H9 (cell line): ENCODE measurements around the gene CRYBB1. TPM values are rescaled to one million over a fixed set of nuclear protein-coding genes. Genes with fewer than 3 reads are reported as not detected.

Experiments
- DNase-seq: peaks from one replicate; pipeline ENCODE4 v3.0.0-alpha.2; 2017
- H2AFZ ChIP-seq: one replicate; pipeline ENCODE4 v1.6.1; 2013; ENCODE audit warnings: mild to moderate bottlenecking, low read length, control low read depth, moderate library complexity
- H2AK5ac ChIP-seq: 2 replicates; pipeline ENCODE4 v1.6.1; 2013; ENCODE audit warnings: low read length, control low read depth, mixed read lengths; ENCODE audit not compliant: insufficient read length
- H2BK120ac ChIP-seq: one replicate; pipeline ENCODE4 v1.6.1; 2013; ENCODE audit warnings: low read depth, mild to moderate bottlenecking, low read length, control low read depth, inconsistent platforms; ENCODE audit not compliant: poor library complexity, severe bottlenecking
- H2BK12ac ChIP-seq: 2 replicates; pipeline ENCODE4 v1.6.1; 2013; ENCODE audit warnings: low read length, control low read depth, mixed read lengths, low read depth; ENCODE audit not compliant: insufficient read length
- H2BK15ac ChIP-seq: 2 replicates; pipeline ENCODE4 v1.6.1; 2013; ENCODE audit warnings: low read depth, low read length, control low read depth
- H2BK20ac ChIP-seq: one replicate; pipeline ENCODE4 v1.6.1; 2013; ENCODE audit warnings: low read depth, mild to moderate bottlenecking, low read length, control low read depth, inconsistent platforms; ENCODE audit not compliant: poor library complexity, severe bottlenecking
- H2BK5ac ChIP-seq: 2 replicates; pipeline ENCODE4 v1.6.1; 2013; ENCODE audit warnings: low read length, control low read depth, mixed read lengths; ENCODE audit not compliant: insufficient read length
- H3K14ac ChIP-seq: 2 replicates; pipeline ENCODE4 v1.6.1; 2013; ENCODE audit warnings: low read length, control low read depth; ENCODE audit not compliant: insufficient read depth
- H3K18ac ChIP-seq: 2 replicates; pipeline ENCODE4 v1.6.1; 2013; ENCODE audit warnings: low read depth, mild to moderate bottlenecking, mixed read lengths, low read length, control low read depth; ENCODE audit not compliant: insufficient read length
- H3K23ac ChIP-seq: 2 replicates; pipeline ENCODE4 v1.6.1; 2013; ENCODE audit warnings: low read length, control low read depth, mixed read lengths, low read depth; ENCODE audit not compliant: insufficient read length
- H3K23me2 ChIP-seq: 2 replicates; pipeline ENCODE4 v1.6.1; 2013; ENCODE audit warnings: low read depth, mild to moderate bottlenecking, mixed read lengths, low read length, control low read depth; ENCODE audit not compliant: insufficient read length, poor library complexity, severe bottlenecking
- H3K27ac ChIP-seq: 2 replicates; pipeline ENCODE4 v1.5.1; 2013; ENCODE audit warnings: low read length, control low read depth, mixed read lengths, low read depth; ENCODE audit not compliant: insufficient read length
- H3K27me3 ChIP-seq: 2 replicates; pipeline ENCODE4 v1.6.1; 2013; ENCODE audit warnings: low read length, control low read depth, inconsistent platforms; ENCODE audit not compliant: insufficient read depth
- H3K4ac ChIP-seq: 2 replicates; pipeline ENCODE4 v1.6.1; 2013; ENCODE audit warnings: low read depth, mild to moderate bottlenecking, control low read depth, inconsistent platforms, low read length, moderate library complexity
- H3K4me1 ChIP-seq: 2 replicates; pipeline ENCODE4 v1.6.1; 2013; ENCODE audit warnings: low read length, control low read depth, inconsistent platforms; ENCODE audit not compliant: insufficient read depth
- H3K4me2 ChIP-seq: 2 replicates; pipeline ENCODE4 v1.6.1; 2013; ENCODE audit warnings: low read length, control low read depth, mixed read lengths; ENCODE audit not compliant: insufficient read length, insufficient read depth
- H3K56ac ChIP-seq: 2 replicates; pipeline ENCODE4 v1.6.1; 2013; ENCODE audit warnings: low read depth, mild to moderate bottlenecking, mixed read lengths, low read length, control low read depth; ENCODE audit not compliant: insufficient read length
- H3K79me1 ChIP-seq: 2 replicates; pipeline ENCODE4 v1.6.1; 2013; ENCODE audit warnings: low read depth, mild to moderate bottlenecking, moderate library complexity, low read length, control low read depth, inconsistent platforms; ENCODE audit not compliant: insufficient read depth, poor library complexity, severe bottlenecking
- H3K79me2 ChIP-seq: 2 replicates; pipeline ENCODE4 v1.6.1; 2013; ENCODE audit warnings: low read length, control low read depth, inconsistent platforms; ENCODE audit not compliant: insufficient read depth
- H3K9ac ChIP-seq: 2 replicates; pipeline ENCODE4 v1.6.1; 2013; ENCODE audit warnings: low read length, control low read depth, mixed read lengths; ENCODE audit not compliant: insufficient read length; ENCODE audit errors: extremely low read depth
- H3K9me3 ChIP-seq: one replicate; pipeline ENCODE4 v1.6.1; 2013; ENCODE audit warnings: low read depth, low read length, inconsistent platforms; ENCODE audit not compliant: control insufficient read depth
- H3T11ph ChIP-seq: one replicate; pipeline ENCODE4 v1.6.1; 2013; ENCODE audit warnings: mild to moderate bottlenecking, low read length, control low read depth, inconsistent platforms
- H4K20me1 ChIP-seq: one replicate; pipeline ENCODE4 v1.6.1; 2013; ENCODE audit not compliant: control insufficient read depth, insufficient read length, insufficient read depth
- H4K5ac ChIP-seq: 2 replicates; pipeline ENCODE4 v1.6.1; 2013; ENCODE audit warnings: low read depth, mild to moderate bottlenecking, mixed read lengths, low read length, control low read depth; ENCODE audit not compliant: insufficient read length
- H4K8ac ChIP-seq: replicated peaks from 2 replicates; pipeline ENCODE4 v1.6.1; 2013; ENCODE audit warnings: low read length, control low read depth, mixed read lengths, low read depth; ENCODE audit not compliant: insufficient read length
- H4K91ac ChIP-seq: 2 replicates; pipeline ENCODE4 v1.6.1; 2013; ENCODE audit warnings: low read depth, mild to moderate bottlenecking, moderate library complexity, mixed read lengths, low read length, control low read depth; ENCODE audit not compliant: insufficient read length
- H3K27ac Mint-ChIP-seq, 3 experiments: 2 replicates in 2 of 3; 3 replicates in 1 of 3; pipeline ENCODE4 v1.8.0; 2020 to 2021; ENCODE audit warnings: mixed read lengths in 3 of 3, mild to moderate bottlenecking in 1 of 3, moderate library complexity in 1 of 3
- H3K27me3 Mint-ChIP-seq: 2 replicates; pipeline ENCODE4 v1.8.0; 2021; ENCODE audit warnings: low read depth, mild to moderate bottlenecking, moderate library complexity, mixed read lengths
- H3K36me3 Mint-ChIP-seq, 3 experiments: 2 replicates in 2 of 3; 3 replicates in 1 of 3; pipeline ENCODE4 v1.8.0; 2020 to 2021; ENCODE audit warnings: low read depth in 3 of 3, mixed read lengths in 3 of 3; ENCODE audit not compliant: insufficient read depth in 1 of 3
- H3K4me1 Mint-ChIP-seq, 2 experiments: 2 replicates each; pipeline ENCODE4 v1.8.0; 2020; ENCODE audit warnings: mixed read lengths in 2 of 2
- H3K4me3 Mint-ChIP-seq, 2 experiments: 2 replicates in 1 of 2; 3 replicates in 1 of 2; pipeline ENCODE4 v1.8.0; 2020 to 2021; ENCODE audit warnings: mild to moderate bottlenecking in 2 of 2, mixed read lengths in 2 of 2, moderate library complexity in 1 of 2
- H3K9me3 Mint-ChIP-seq, 2 experiments: 2 replicates in 1 of 2; 3 replicates in 1 of 2; pipeline ENCODE4 v1.8.0; 2020; ENCODE audit warnings: mild to moderate bottlenecking in 2 of 2, mixed read lengths in 2 of 2, moderate library complexity in 1 of 2
- CTCF ChIP-seq: fragments of 200-600 bp; sonication (generic); conservative IDR thresholded peaks from 3 replicates; pipeline ENCODE4 v1.8.0; 2021; ENCODE audit warnings: antibody characterized with exemption, mild to moderate bottlenecking
- WGBS: extraction: QIAGEN DNeasy Blood & Tissue Kit; methylation state at CpG from one replicate; pipeline ENCODE4 v1.1.7; 2013; ENCODE audit warnings: missing lambda C conversion rate, low lambda C conversion rate, mixed read lengths; ENCODE audit not compliant: insufficient read length; ENCODE audit errors: extremely low coverage; 5-methylcytosine and 5-hydroxymethylcytosine counted together
- total RNA-seq: library from RNA; stranded (reverse); gene quantifications from 2 replicates; pipeline ENCODE4 v1.2.1, GENCODE V29; 2021

The CRYBB1 gene
- total RNA-seq, 1 experiment from 2014 or later, result 5.4 TPM

DNA sequence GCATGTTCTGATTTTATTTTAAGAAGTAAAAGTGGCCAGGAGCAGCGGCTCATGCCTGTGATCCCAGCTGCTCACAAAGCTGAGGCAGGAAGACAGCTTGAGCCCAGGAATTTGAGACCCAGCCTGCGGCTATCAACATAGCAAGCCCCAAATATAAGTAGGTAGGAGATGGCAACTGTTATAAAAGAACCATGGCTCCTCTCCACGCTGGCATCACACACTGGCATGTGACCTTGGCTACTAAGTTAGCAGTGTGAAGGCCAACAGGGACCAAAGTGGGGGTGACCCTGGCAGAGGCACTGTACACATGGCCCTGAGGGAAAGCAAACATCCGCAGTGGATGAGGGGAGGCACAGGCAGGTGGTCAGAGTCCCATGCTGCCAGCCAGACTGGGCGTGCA, 60.9 kb downstream of the CRYBB1 start:
- H2AK5ac ChIP-seq, result no peak overlapping the region
- peak overlapping the region; percentile 4; the same call in 1 of the 2 replicates for H3K14ac ChIP-seq
- no peak overlapping the region for H2BK120ac ChIP-seq
- WGBS, result no CpG with 5 or more reads among the region's 5 CpGs
- H3K23me2 ChIP-seq, result no peaks in the 10 kb centered on the region
- H3K4me1 Mint-ChIP-seq, result peaks cover 74 to 75% of the 10 kb centered on the region in 2 experiments
- H3K4me3 Mint-ChIP-seq, result no peak overlapping the region
- H3K56ac ChIP-seq, result no peak overlapping the region
- peaks cover 0 to 7% (median 4%) of the 10 kb centered on the region in 3 experiments; a peak in 3 of 7 replicates for H3K36me3 Mint-ChIP-seq
- H2BK5ac ChIP-seq, result no peak overlapping the region
- peaks cover 3% of the 10 kb centered on the region for H4K20me1 ChIP-seq
- peak overlapping the region in 2 of 3 experiments; percentile 68 to 83; a peak in 4 of 7 replicates for H3K27ac Mint-ChIP-seq
- no peak for DNase-seq
- H3K4me2 ChIP-seq, result no peak overlapping the region
- H3K9me3 Mint-ChIP-seq, result no peaks in the 10 kb centered on the region; a peak in 1 of 5 replicates
- no peak overlapping the region for H4K91ac ChIP-seq
- TF ChIP-seq CTCF, result no peak
- H3T11ph ChIP-seq, result no peak overlapping the region
- H3K27me3 Mint-ChIP-seq, result no peaks in the 10 kb centered on the region
- no peak overlapping the region for H2AFZ ChIP-seq
- H3K4ac ChIP-seq, result no peak overlapping the region
- no peak overlapping the region for H4K5ac ChIP-seq
- H2BK15ac ChIP-seq, result no peak overlapping the region; the same call in 1 of the 2 replicates
- no peak overlapping the region for H4K8ac ChIP-seq
- H3K4me1 ChIP-seq, result peaks cover 23% of the 10 kb centered on the region
- H3K18ac ChIP-seq, result peak overlapping the region; percentile 44
- peaks cover 40% of the 10 kb centered on the region; the same call in 1 of the 2 replicates for H3K79me2 ChIP-seq
- H3K27ac ChIP-seq, result no peak overlapping the region
- H3K27me3 ChIP-seq, result no peaks in the 10 kb centered on the region
- no peak overlapping the region for H3K23ac ChIP-seq
- H2BK12ac ChIP-seq, result no peak overlapping the region
- peaks cover 10% of the 10 kb centered on the region for H3K79me1 ChIP-seq
- peak overlapping the region; percentile 0 for H3K9ac ChIP-seq
- H2BK20ac ChIP-seq, result no peak overlapping the region
- no peaks in the 10 kb centered on the region for H3K9me3 ChIP-seq
